HG02870 (cell line): ENCODE results near the gene MAP2K6.

ENCODE experiments used
- ATAC-seq: cut with Tn5 transposase; IDR thresholded peaks from one replicate; pipeline ENCODE4 v1.9.1; 2021; ENCODE audit warnings: mild to moderate bottlenecking, moderate library complexity; ENCODE audit not compliant: unreplicated experiment

Gene MAP2K6

DNA sequence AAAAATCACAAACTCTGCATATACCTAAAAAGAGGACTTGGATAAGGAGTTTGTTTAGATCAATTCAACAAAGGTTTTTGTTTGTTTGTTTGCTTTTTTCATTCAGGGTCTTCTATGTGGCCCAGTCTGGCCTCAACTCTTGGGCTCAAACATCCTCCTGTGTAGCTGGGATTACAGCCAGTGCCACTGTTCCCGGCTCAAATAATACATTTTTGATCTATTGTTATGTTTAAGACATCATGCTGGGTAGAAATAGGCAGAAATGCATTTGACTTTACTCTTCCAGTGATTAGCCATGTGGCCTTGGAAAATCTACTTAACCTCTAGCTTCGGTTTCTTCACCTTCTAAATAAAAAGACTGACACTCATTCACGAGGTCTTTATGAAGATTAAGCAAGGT is 11.5 kb downstream of the MAP2K6 start:
- ATAC-seq, result no peak

DNA sequence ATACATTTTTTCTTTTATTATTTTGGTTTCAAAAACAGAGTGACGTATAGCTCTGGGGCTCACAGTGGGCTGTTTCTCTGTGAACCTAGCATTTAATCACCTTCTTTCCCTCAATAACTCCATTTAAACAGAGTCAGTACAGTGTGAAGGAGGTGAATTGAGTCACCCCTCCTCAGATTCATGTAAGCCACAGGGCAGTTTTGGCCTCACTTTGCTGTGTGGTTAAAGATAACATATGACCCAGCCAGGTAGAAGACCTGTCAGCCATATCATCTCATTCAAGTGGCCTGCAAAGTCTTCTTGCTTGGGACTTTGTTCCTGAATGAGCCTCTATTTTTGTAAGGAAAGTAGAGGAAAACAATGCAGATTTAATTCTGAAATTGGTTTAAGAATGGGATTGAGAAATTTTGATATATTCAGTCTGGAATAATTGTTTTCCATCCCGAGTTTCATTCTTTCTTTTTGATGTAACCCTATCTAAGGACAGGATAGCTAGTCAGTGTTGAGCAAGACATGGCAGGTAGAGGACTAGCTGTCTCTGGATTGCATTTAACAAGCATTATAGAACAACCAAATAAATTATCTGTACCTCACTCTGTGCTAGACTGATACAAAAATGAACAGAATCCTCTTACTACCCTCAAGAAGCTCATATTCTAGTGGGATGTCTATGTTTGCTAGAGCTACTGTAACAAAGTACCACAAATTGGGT is 13.1 kb downstream of the MAP2K6 start:
- no peak for ATAC-seq

DNA sequence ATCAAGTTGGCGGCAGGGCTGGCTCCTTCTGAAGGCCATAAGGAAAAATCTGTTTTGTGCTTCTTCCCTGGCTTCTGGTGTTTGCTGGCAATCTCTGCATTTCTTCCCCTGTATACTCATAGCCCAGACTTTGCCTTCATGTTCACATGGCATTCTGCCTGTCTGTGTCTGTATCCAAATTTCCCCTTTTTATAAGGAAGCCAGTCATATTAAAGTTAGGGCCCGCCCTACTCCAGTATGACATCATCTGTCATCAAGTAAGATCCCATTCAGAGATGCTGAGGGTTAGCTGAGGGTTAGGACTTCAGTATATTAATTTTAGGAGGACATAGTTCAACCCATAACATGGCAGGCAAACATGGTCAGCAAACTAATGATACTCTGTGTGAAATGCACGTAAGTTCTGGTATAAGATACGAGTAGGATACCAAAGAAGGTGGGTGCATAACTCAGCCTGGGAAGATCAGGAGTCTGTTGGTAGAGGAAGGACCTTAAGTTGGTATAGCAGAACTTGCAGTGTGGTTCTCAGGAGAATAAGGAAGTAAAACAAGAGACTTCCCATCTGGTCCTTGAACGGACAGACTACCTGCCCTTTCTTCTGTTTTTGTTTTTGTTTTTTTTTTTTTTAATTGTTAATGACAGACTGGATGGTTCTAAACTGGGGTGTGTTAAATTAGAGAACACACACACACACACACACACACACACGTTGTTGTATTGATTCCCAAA is 13.9 kb downstream of the MAP2K6 start:
- no peak for ATAC-seq

DNA sequence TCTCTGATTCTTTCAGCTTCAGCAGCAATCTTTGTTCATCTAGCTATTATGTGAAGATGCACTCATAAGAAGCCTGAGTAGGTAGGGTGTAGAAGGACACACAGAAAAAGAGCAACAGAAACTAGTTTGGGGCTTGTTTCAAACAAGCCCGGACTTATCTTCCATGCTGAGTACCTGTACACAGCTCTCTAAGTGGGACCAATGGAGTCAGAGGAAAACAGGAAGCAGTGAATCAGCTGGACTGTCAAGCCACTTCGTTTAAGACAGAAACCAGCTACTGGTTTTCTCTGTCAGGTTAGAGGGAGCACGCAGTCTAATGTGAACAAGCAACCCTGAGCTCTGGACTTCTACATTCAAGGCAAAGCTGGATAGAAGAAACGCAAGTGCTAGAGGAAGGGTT is 16.0 kb downstream of the MAP2K6 start:
- ATAC-seq, result peak; percentile 68

DNA sequence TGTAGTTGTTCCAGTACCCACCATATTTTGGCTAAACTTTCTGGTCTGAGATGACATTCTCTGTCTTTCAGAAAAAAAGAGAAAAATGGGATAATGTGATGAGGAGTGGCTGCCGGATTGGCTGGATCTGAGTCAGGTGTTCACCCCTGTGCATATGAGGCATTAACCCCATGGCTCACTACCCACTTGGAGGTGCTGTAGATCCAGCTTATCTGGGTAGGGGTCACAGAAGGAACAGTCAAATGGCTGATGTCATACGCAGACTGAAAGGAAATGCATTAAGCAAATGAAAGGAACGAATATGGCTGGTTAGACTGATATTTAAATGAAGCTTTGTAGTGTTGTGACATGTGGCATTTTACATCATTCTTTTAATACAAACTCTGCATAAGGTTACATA is 17.3 kb downstream of the MAP2K6 start:
- ATAC-seq, result no peak

DNA sequence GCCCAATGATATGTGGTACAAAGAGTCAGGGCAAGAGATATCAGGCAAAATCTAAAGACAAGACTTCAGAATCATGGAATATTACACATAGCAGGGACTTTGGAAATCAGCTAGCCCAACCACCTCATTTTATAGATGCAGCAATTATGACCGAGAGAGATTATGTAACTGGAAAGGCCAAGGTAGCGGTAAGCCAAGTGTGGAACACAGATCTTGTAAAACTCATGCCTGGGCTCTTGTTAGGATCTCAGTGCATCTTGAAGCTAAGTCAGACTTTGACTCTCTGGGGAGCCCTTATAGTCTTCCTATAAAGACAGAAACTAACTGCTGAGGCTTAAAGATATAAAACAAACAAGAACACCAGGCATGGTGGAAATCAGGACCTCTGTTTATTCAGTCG is 18.6 kb downstream of the MAP2K6 start:
- no peak for ATAC-seq

DNA sequence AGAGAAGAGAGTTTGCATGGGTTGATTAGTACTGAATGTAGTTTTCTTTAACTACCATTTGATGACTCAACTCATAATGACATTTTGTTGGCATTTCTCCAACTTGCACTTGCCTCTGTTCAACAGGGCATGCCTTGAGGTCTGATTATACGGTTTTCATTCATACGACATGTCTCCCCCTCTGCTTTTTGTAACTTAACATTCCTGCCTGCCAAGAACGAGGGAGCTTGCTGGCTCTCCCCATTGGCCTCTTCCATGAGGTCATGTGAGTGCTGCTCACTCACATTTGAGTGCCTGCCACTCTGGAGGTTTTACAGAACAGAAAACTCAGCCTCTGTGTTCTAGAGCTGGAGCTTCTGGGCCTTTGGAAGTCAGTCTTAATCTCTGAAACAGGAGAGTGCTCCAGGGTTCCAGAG is 19.7 kb downstream of the MAP2K6 start:
- ATAC-seq, result no peak

DNA sequence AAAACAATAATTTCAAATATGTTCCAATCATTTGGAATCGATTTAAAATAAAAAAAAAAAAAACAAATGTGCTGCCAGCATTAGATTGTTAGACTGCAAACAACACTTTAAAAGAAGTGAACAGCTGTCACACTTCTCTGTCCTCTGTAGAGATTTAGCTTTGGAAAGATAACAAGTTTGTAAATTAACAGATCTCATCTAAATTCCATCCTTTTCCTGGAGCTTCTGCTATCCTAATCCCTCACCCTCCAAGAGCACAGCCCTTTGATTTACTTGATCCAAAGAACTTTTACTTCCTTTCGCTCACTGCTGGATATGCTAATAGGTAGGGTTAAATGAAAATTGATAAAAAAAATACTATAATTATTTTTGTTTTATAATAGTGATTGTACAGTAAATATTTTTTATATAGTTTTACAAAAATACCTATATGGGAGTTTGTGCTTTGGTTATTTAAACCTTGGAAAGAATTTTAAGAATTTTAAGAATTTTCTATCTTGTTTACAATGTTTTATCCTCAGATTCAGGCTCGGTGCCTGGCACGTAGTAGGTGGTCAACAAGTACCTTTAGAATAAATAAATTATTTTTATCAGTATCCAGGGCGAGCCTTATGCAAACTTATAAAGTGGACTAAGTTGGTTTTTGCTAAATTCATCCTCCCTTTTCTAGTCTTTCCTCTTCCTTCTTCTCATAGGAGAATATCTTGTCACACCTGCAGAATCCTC is 21.6 kb downstream of the MAP2K6 start:
- no peak for ATAC-seq

DNA sequence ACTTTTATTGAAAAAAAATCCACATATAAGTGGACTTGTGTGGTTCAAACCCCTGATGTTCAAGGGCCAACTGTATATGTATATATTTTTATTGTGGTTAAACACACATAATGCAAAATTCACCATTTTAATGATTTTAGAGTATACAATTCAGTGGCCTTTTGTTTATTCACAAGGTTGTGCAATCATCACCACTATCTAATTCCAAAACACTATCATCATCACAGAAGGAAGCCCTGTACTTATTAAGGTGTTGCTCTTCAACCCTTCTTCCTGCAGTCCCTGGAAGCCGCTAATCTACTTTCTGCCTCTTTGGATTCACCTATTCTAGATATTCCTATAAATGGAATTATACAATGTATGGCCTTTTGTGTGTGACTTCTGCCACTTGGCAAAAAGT is 23.0 kb downstream of the MAP2K6 start:
- no peak for ATAC-seq

DNA sequence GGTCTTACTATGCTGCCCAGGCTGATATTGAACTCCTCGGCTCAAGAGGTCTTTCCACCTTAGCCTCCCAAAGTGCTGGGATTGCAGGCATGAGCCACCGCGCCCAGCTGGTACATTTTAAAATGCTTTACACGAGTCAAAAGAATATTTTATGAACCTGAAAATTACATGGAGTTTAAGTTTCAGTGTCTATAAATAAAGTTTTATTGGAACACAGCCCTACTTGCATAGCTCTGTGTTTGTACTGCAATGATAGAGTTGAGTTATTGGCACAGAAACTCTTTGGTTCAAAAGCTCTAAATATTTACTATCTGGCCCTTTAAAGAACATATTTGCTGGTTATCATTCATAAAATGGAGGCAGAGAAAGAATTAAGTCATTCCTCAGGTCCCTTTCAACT is 24.3 kb downstream of the MAP2K6 start:
- no peak for ATAC-seq

DNA sequence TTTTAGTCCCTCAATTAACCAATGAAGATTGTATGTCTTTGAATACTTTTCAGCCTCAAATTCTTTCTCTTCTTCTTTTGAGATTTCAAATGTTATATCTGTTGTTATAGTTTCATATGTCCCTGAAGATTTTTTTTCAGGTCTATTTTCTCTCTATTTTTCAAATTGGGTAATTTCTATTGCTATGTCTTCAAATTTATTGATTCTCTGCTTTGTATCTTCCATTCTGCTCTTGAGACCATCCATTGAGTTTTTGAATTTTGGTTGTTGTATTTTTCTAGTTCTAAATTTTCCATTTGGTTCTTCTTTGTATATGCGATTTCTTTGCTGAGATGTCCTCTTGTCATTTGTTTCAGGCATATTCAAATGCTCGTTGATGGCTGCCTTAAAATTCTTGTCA is 26.7 kb downstream of the MAP2K6 start:
- ATAC-seq, result no peak

DNA sequence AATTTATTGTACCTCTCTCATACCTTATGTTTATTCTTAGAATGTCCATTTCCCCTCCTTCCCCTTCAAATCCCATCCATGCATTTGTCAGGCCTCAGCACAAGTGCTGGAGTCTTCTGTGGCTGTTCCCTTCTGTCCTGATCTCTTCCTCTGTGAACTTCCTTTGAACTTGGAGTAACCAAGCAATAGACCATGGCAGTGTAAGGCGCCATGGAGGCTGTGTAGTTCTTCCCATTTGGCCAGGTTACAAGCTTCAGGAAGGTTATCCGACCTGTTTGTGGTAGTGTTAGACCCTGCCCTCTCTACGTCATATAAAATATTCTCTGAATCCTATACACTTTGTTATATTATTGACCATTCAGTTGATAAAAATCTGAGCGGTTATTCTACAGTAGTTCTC is 28.6 kb downstream of the MAP2K6 start:
- no peak for ATAC-seq

DNA sequence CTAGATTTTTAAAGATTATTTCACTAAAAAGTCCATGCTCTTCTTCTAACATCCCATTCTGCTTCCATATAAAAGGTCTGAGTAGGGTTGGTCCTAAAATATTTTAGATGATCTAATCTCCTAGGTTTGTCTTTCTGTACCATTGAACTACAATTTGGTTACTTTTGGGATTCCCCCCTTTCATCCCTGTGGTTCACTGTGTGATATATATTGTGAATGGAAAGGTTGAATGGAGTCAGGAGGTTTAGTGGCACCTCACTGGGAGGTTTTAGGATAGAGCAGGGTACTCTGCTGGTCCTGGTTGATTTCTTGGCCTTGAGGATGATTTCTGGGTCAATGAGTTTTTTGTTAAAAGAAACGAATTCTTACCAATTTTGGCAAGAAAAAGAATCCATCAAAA is 29.5 kb downstream of the MAP2K6 start:
- ATAC-seq, result no peak

DNA sequence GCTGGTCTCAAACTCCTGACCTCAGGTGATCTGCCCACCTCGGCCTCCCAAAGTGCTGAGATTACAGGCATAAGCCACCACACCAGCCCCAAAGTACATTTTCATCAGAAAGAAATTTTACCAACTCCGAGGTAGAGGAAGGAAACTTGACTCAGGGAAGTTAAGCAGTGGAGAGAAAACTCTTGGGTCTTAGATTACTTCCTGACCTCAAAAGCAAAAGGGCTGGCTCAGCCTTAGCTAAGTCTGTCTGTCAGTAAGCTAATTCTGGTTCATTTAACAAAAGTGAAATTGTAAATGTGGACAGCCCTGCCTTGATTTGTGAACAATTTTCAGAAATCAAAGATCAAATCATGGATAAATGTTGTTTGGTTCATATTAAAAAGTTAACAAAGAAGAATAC is 30.6 kb downstream of the MAP2K6 start:
- no peak for ATAC-seq

DNA sequence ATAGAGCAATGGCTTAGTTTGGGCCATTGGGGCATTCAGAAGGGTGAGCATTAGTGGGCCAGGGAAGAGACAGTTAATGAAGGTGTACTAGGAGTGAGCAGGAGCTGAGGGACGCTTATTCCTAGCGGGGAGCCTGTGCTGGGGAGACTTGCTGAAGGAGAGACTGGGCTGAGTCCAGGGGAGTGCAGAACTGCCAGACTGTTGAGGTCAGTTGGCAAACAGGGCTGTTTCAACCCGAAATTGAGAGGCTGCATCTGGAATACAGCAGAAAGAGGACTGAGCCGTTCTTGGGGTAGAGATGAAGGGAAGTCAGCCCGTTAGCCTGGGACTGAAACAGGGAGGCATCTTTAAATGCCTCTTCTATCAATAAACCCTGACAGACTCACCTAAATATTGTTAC is 33.2 kb downstream of the MAP2K6 start:
- no peak for ATAC-seq

DNA sequence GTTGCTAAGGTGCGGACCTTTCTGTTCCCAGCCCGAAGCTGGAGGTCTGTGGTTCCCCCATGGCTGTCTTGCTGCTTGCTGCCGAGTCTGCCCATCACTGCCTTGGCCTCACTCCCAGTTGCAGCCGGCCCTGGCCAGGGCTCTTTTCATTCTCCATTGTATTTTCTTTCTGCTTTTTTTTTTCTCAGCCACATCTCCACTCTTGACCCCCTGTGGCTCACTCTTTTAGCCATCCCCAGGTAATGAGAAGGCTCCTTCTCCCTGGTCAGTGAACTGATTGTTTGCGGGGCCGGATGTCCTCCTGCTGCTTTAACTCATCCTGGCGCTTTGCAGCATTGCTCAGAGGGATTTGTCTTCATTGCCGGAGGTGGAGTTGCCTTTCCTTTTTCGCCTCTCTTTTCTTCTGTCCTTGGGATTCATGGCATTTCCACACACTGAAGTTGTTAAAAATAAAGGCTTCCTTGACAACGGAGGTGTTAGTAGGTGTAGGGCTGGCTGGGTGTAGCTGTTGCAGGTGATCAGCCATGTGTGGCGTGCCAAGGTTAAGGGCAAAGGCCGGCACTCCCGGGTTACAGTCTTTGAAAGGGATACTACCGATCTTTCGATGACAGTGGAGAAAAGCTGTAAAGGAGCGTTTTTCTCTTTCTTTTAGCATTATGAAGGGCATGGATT is 34.1 kb downstream of the MAP2K6 start:
- ATAC-seq, result no peak

DNA sequence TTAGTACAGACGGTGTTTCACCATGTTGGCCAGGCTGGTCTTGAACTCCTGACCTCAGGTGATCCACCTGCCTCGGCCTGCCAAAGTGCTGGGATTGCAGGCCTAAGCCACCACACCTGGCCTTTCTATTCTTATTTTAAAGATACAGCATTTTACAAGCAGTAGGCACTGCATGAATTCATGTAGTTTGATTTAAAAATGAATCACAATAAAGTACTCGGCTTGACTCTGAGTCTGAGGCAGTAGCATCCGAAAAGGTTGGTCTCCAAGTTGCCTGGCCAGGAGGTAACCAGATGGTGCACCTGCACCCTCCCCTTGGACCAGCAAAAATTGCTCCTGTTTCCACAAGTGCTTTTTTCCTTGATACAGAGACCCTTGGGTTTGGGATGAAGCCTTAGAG is 35.6 kb downstream of the MAP2K6 start:
- no peak for ATAC-seq

DNA sequence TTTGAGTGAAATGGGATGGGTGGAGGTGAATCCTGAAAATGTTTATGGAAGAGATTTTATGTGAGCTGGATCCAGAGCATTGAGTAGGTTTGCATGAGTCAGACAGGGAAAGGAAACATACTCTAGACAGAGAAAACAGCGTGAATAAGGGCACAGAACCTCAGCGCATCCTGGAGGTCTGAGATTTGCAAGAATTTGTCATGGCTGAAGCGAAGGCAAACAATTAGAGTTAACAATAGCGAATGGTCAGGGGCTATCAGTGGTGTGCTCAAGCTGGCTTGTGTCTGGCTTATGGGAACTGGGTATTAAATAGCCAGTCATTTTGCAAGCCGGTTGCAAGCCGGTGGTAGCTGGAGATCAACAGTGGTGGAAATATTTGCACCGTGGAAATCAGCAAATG is 36.4 kb downstream of the MAP2K6 start:
- no peak for ATAC-seq

DNA sequence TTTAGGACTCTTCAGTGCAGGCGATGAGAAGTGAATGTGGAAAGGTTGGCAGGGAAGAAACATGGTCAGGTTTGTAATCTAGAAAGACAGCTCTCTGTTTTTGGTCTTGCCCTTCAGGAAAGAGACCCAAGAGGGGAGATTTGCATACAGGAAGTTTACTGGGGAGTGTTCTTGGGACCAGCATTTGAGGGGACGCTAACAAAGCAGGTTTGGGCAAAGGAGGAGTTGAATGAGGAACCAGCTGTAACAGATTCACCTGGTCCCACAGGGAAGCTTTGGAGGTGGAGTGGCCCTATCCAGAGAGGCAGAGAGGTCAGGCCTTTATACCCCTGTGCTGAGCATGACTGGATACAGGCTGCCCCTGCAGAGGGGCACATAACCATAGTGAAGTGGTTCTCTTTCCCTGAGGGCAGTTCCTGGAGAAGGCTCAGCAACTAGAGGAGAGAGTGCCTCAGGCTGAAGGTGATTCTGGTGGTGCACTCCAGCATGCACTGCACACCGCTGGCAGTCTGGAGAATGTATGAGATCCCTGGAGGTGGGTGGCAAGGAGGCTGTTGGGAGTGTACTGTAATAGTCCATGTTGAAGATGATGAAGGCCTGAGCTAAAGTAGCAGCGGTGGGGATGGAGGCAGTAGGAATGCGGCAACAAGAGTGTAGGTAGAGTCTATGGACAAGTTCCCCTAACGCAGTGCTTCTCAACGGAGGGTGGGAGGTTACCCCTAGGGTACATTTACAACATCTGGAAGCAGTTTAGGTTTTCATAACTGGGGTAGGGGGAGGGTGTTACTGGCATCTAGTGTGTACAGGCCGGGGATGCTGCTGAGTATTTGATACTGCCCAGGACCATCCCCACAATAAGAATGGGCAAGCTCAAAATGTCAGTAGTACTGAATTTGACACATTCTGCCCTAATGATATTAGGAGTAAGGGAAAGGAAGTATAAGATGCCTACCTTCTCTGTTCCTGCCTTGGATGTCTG is 37.2 kb downstream of the MAP2K6 start:
- peak; percentile 82 for ATAC-seq

DNA sequence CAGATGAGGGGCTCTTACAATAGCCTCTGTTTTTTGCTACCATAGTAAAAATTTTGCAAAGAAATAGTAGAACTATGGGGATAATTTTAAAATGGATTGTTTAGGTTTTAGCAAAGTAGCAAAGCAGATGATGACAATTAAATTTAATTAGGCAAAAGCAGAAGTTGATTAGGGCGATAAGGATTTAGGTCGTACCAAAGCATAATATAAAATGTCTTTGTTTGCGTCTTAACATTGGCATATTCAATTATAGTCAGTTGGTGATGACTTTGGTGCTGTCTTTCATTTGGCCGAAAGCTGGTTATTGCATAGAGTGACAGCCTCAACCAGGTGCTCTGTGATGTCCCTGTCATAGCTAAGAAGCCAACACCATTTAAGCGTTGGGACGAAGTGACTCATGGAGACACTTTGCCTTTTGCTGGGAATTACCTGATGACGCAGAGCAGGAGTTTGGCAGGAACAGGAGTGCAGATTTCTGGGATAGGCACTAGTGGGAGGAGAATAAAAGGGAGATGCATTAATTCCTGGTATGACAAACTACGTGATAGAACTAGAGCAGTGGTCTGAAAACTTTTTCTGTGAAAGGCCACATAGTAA is 38.3 kb downstream of the MAP2K6 start:
- ATAC-seq, result no peak
